Inflammatory macrophage (primary cell): ENCODE results near the gene CTSW.
A peak's percentile ranks its signal among the peaks of the same experiment; 100 is the strongest.
"Not testable (repeated sequence)": the region's sequence is repeated elsewhere in the genome, so short reads cannot be mapped to it uniquely, and the experiment has no call there.

ENCODE experiments used
- DNase-seq, 2 donors: peaks; one replicate each; pipeline ENCODE4 v3.0.0-alpha.2; 2020 to 2022
- total RNA-seq, 18 experiments: gene quantifications; one replicate each; lab custom pipeline; 2026; ENCODE audit warnings: mixed read lengths in 6 of 18, inconsistent platforms in 2 of 18; lab: John Stamatoyannopoulos, UW

CTSW gene
- 1.5 to 7.5 (median 4.4) reads per million in 18 experiments for total RNA-seq

GRCh38 chr11:65879617-65880016, at the start of gene CTSW:
Gene CTSW (plus strand): TSS chr11:65879837. CDS start chr11:65879855, 18 bp downstream.
- DNase-seq = peak in 1 of 2 donors; percentile 48

GRCh38 chr11:65832231-65832630, 47.4 kb upstream of the CTSW start:
- DNase-seq = not testable (repeated sequence)

GRCh38 chr11:65833297-65834030, 46.2 kb upstream of the CTSW start, which contains the start of gene SNX32:
Gene SNX32 (plus strand): TSS chr11:65833963. CDS start chr11:65834066, 103 bp downstream.
- DNase-seq = peak; percentile 94 to 96

- no peak for DNase-seq
Observed at GRCh38 chr11:65834202-65834601, 45.4 kb upstream of the CTSW start.

GRCh38 chr11:65842144-65842543, 37.5 kb upstream of the CTSW start:
- no peak for DNase-seq

GRCh38 chr11:65843811-65844210, 35.8 kb upstream of the CTSW start:
- DNase-seq = no peak

- no peak for DNase-seq
Observed at GRCh38 chr11:65844231-65844872, 35.3 kb upstream of the CTSW start.

GRCh38 chr11:65847746-65848145, 31.9 kb upstream of the CTSW start:
- DNase-seq = no peak

GRCh38 chr11:65848693-65849092, 30.9 kb upstream of the CTSW start:
- DNase-seq = not testable (repeated sequence)

GRCh38 chr11:65849366-65849765, 30.3 kb upstream of the CTSW start:
- DNase-seq = no peak

GRCh38 chr11:65849771-65850216, 29.8 kb upstream of the CTSW start:
- no peak for DNase-seq

GRCh38 chr11:65850217-65851082, 29.2 kb upstream of the CTSW start:
- no peak for DNase-seq

- peak; percentile 35 to 40 for DNase-seq
Observed at GRCh38 chr11:65851083-65851579, 28.5 kb upstream of the CTSW start.

GRCh38 chr11:65851811-65852507, 27.7 kb upstream of the CTSW start:
- DNase-seq = no peak

- no peak for DNase-seq
Observed at GRCh38 chr11:65852508-65853245, 27.0 kb upstream of the CTSW start.

GRCh38 chr11:65853246-65853979, 26.2 kb upstream of the CTSW start:
- DNase-seq = no peak

- no peak for DNase-seq
Observed at GRCh38 chr11:65854161-65854592, 25.5 kb upstream of the CTSW start.

- DNase-seq = no peak
Observed at GRCh38 chr11:65854852-65855837, 24.5 kb upstream of the CTSW start.

- no peak for DNase-seq
Observed at GRCh38 chr11:65855927-65856363, 23.7 kb upstream of the CTSW start.
